IMR-90 (cell line): ENCODE measurements around the gene KIRREL2. TPM values are rescaled to one million over a fixed set of nuclear protein-coding genes. Genes with fewer than 3 reads are reported as not detected.

Experiments used
- ATAC-seq: fragments of 200-7000 bp; cut with Tn5 transposase; 2 replicates; pipeline ENCODE4 v1.9.1; 2020; ENCODE audit warnings: low read depth, mild to moderate bottlenecking, moderate library complexity
- BruUV-seq: library from RNA; stranded (reverse); fragments of 400-500 nt; replicated peaks from 2 replicates; lab custom pipeline; 2021; lab: Mats Ljungman, UMichigan
- CTCF ChIA-PET: fragments of 300-600 bp; formaldehyde crosslinking; extraction: SDS; loops from one replicate; lab custom pipeline; 2021; ENCODE audit warnings: antibody characterized with exemption; lab: Yijun Ruan, JAX
- POLR2A ChIA-PET: fragments of 300-600 bp; sonication (Branson Sonifier 250); formaldehyde crosslinking; loops from one replicate; lab custom pipeline; 2022; ENCODE audit warnings: antibody characterized with exemption; ENCODE audit not compliant: unreplicated experiment; lab: Charles Lee
- DNase-seq: peaks from one replicate; pipeline ENCODE4 v3.0.0; 2013
- H2AFZ ChIP-seq: replicated peaks from 2 replicates; pipeline ENCODE3; 2013; ENCODE audit warnings: low read length, mild to moderate bottlenecking; ENCODE audit not compliant: poor library complexity
- H2AK5ac ChIP-seq: 2 replicates; pipeline ENCODE4 v1.6.1; 2013; ENCODE audit warnings: low read depth, low read length, inconsistent platforms
- H2AK9ac ChIP-seq: replicated peaks from 2 replicates; pipeline ENCODE3; 2013; ENCODE audit warnings: mild to moderate bottlenecking, low read depth, low read length, moderate library complexity; ENCODE audit not compliant: poor library complexity
- H2BK120ac ChIP-seq: 2 replicates; pipeline ENCODE4 v1.6.1; 2013; ENCODE audit warnings: low read depth, low read length, inconsistent platforms
- H2BK15ac ChIP-seq: 3 replicates; pipeline ENCODE4 v1.6.1; 2013; ENCODE audit warnings: low read depth, low read length, inconsistent platforms
- H2BK20ac ChIP-seq: 2 replicates; pipeline ENCODE4 v1.6.1; 2013; ENCODE audit warnings: low read depth, mild to moderate bottlenecking, inconsistent platforms, low read length, moderate library complexity
- H2BK5ac ChIP-seq: 2 replicates; pipeline ENCODE4 v1.6.1; 2013; ENCODE audit warnings: mild to moderate bottlenecking, low read depth, low read length, inconsistent platforms; ENCODE audit not compliant: poor library complexity, severe bottlenecking
- H3K14ac ChIP-seq: replicated peaks from 2 replicates; pipeline ENCODE4 v1.6.1; 2013; ENCODE audit warnings: low read depth, low read length, inconsistent platforms
- H3K18ac ChIP-seq: 2 replicates; pipeline ENCODE4 v1.6.1; 2013; ENCODE audit warnings: low read depth, low read length, control low read depth
- H3K23ac ChIP-seq: 2 replicates; pipeline ENCODE4 v1.6.1; 2013; ENCODE audit warnings: low read depth, low read length, inconsistent platforms
- H3K27ac ChIP-seq: 2 replicates; pipeline ENCODE4 v1.5.1; 2013; ENCODE audit warnings: mild to moderate bottlenecking, control low read depth, low read length; ENCODE audit not compliant: insufficient read depth
- H3K27me3 ChIP-seq: 2 replicates; pipeline ENCODE4 v1.6.1; 2013; ENCODE audit warnings: low read length; ENCODE audit not compliant: control insufficient read depth, insufficient read depth
- H3K36me3 ChIP-seq: 2 replicates; pipeline ENCODE4 v1.6.1; 2013; ENCODE audit warnings: low read length, mixed read lengths; ENCODE audit not compliant: control insufficient read depth, insufficient read depth
- H3K4ac ChIP-seq: 2 replicates; pipeline ENCODE4 v1.6.1; 2013; ENCODE audit warnings: low read depth, low read length, inconsistent platforms
- H3K4me1 ChIP-seq: 2 replicates; pipeline ENCODE4 v1.6.1; 2013; ENCODE audit warnings: low read length, mixed read lengths; ENCODE audit not compliant: control insufficient read depth, insufficient read depth
- H3K4me2 ChIP-seq: 2 replicates; pipeline ENCODE4 v1.6.1; 2013; ENCODE audit warnings: low read depth, mild to moderate bottlenecking, control low read depth, low read length, moderate library complexity
- H3K4me3 ChIP-seq: 2 replicates; pipeline ENCODE4 v1.5.1; 2013; ENCODE audit warnings: low read depth, mild to moderate bottlenecking, control low read depth, low read length, moderate library complexity; ENCODE audit not compliant: insufficient read depth
- H3K56ac ChIP-seq: 2 replicates; pipeline ENCODE4 v1.6.1; 2013; ENCODE audit warnings: low read length, inconsistent platforms; ENCODE audit not compliant: insufficient read depth; ENCODE audit errors: extremely low read depth
- H3K79me1 ChIP-seq, 2 experiments: 2 replicates each; pipeline ENCODE4 v1.6.1; 2013; ENCODE audit warnings: low read length in 2 of 2, inconsistent platforms in 1 of 2, low read depth in 1 of 2
- H3K9ac ChIP-seq: 2 replicates; pipeline ENCODE4 v1.6.1; 2013; ENCODE audit warnings: low read depth, low read length, control low read depth
- H3K9me1 ChIP-seq: 2 replicates; pipeline ENCODE4 v1.6.1; 2013; ENCODE audit warnings: low read length, inconsistent platforms; ENCODE audit not compliant: insufficient read depth
- H3K9me3 ChIP-seq: 2 replicates; pipeline ENCODE4 v1.6.1; 2013; ENCODE audit warnings: low read length; ENCODE audit not compliant: control insufficient read depth, insufficient read depth
- H4K20me1 ChIP-seq: 2 replicates; pipeline ENCODE4 v1.6.1; 2013; ENCODE audit warnings: low read length, inconsistent platforms; ENCODE audit not compliant: insufficient read depth
- H4K5ac ChIP-seq: 2 replicates; pipeline ENCODE4 v1.6.1; 2013; ENCODE audit warnings: mild to moderate bottlenecking, low read depth, low read length, control low read depth
- H4K8ac ChIP-seq, 2 experiments: 2 replicates each; pipeline ENCODE4 v1.6.1; 2013; ENCODE audit warnings: low read depth in 2 of 2, low read length in 2 of 2, control low read depth in 1 of 2, inconsistent platforms in 1 of 2
- H4K91ac ChIP-seq: 2 replicates; pipeline ENCODE4 v1.6.1; 2013; ENCODE audit warnings: low read depth, low read length, inconsistent platforms; ENCODE audit not compliant: insufficient read depth
- BHLHE40 ChIP-seq: fragments of 150-350 bp; IDR thresholded peaks from 2 replicates; pipeline ENCODE4 v1.6.1; 2016; ENCODE audit warnings: mild to moderate bottlenecking, low read depth, low read length
- CEBPB ChIP-seq: IDR thresholded peaks from 2 replicates; pipeline ENCODE4 v1.6.1; 2012; ENCODE audit warnings: low read depth, low read length, improper control_type of control experiment
- CHD1 ChIP-seq: IDR thresholded peaks from 2 replicates; pipeline ENCODE4 v1.6.1; 2012; ENCODE audit warnings: low read depth, low read length, improper control_type of control experiment
- CTCF ChIP-seq: conservative IDR thresholded peaks from 2 replicates; pipeline ENCODE4 v1.5.1; 2012; ENCODE audit warnings: mild to moderate bottlenecking, low read depth, low read length, improper control_type of control experiment
- ELK1 ChIP-seq: fragments of 150-350 bp; IDR thresholded peaks from 2 replicates; pipeline ENCODE4 v1.6.1; 2016; ENCODE audit warnings: low read depth, mild to moderate bottlenecking, low read length, moderate library complexity, borderline replicate concordance
- FOS ChIP-seq: fragments of 150-350 bp; IDR thresholded peaks from 2 replicates; pipeline ENCODE4 v1.6.1; 2016; ENCODE audit warnings: low read depth, low read length
- MAFK ChIP-seq: IDR thresholded peaks from 2 replicates; pipeline ENCODE4 v1.6.1; 2012; ENCODE audit warnings: low read depth, low read length, improper control_type of control experiment
- MAZ ChIP-seq: IDR thresholded peaks from 2 replicates; pipeline ENCODE4 v1.6.1; 2012; ENCODE audit warnings: low read depth, mild to moderate bottlenecking, low read length, improper control_type of control experiment, moderate library complexity, borderline replicate concordance
- MXI1 ChIP-seq: IDR thresholded peaks from 2 replicates; pipeline ENCODE4 v1.6.1; 2012; ENCODE audit warnings: low read depth, mild to moderate bottlenecking, low read length, moderate library complexity, borderline replicate concordance
- NFE2L2 ChIP-seq: fragments of 150-350 bp; IDR thresholded peaks from 2 replicates; pipeline ENCODE4 v1.6.1; 2016; ENCODE audit warnings: low read depth, mild to moderate bottlenecking, low read length
- POLR2A ChIP-seq: IDR thresholded peaks from 2 replicates; pipeline ENCODE4 v1.6.1; 2012; ENCODE audit warnings: mild to moderate bottlenecking, low read depth, low read length
- RAD21 ChIP-seq: IDR thresholded peaks from 2 replicates; pipeline ENCODE4 v1.6.1; 2012; ENCODE audit warnings: low read length, improper control_type of control experiment
- RCOR1 ChIP-seq: IDR thresholded peaks from 2 replicates; pipeline ENCODE4 v1.6.1; 2012; ENCODE audit warnings: mild to moderate bottlenecking, low read length, improper control_type of control experiment; ENCODE audit not compliant: insufficient replicate concordance
- SMC3 ChIP-seq: fragments of 150-350 bp; IDR thresholded peaks from 2 replicates; pipeline ENCODE4 v1.6.1; 2016; ENCODE audit warnings: low read depth, mild to moderate bottlenecking, antibody characterized with exemption, low read length, moderate library complexity
- USF2 ChIP-seq: fragments of 150-350 bp; IDR thresholded peaks from 2 replicates; pipeline ENCODE4 v1.6.1; 2017; ENCODE audit warnings: mild to moderate bottlenecking, antibody characterized with exemption, low read length, low read depth
- WGBS, 2 experiments: methylation state at CpG; one replicate each; pipeline versions ENCODE4 v1.1.5 to v1.1.7; 2013; ENCODE audit warnings: missing lambda C conversion rate in 2 of 2; ENCODE audit not compliant: insufficient read length in 1 of 2; ENCODE audit errors: extremely low coverage in 2 of 2; 5-methylcytosine and 5-hydroxymethylcytosine counted together
- dilution Hi-C: fragments of 300-500 bp; cut with HindIII; formaldehyde crosslinking; loops from one replicate; pipeline ENCODE4 v1.14.3; 2018; ENCODE audit warnings: low sequenced_read_pairs; ENCODE audit not compliant: unreplicated experiment
- in situ Hi-C: fragments of 300-500 bp; cut with MboI; formaldehyde crosslinking; loops from 3 replicates; pipeline ENCODE4 v1.14.3; 2019; ENCODE audit warnings: low sequenced_read_pairs, inconsistent platforms, mixed read lengths
- intact Hi-C: fragments of 100-400 bp; cut with micrococcal nuclease; formaldehyde crosslinking; loops from 2 replicates; pipeline ENCODE4 v1.10.0; 2022
- polyA plus RNA-seq, 3 experiments: library from polyadenylated mRNA; depleted of rRNA; stranded (reverse); fragments of >200 nt; gene quantifications; 2 replicates each; pipeline ENCODE4 v1.2.3, GENCODE V29; 2012; ENCODE audit warnings: low replicate concordance in 1 of 3
- total RNA-seq: library from RNA; depleted of rRNA; stranded (reverse); fragments of >200 nt; gene quantifications from 2 replicates; pipeline ENCODE4 v1.2.3, GENCODE V29; 2012

The KIRREL2 gene
- total and polyA plus RNA-seq, 2 of the 4 experiments (the other 2 are of a cell fraction): not detected

- peak overlapping the region; percentile 32 for H3K4me3 ChIP-seq
- H3K4me1 ChIP-seq: peaks cover 4% of the 10 kb centered on the region
- no peak overlapping the region for H2AK9ac ChIP-seq
- ATAC-seq (no peak), DNase-seq (no peak)
- no CpG with 5 or more reads among the region's 15 CpGs for WGBS, 2 experiments
- H4K20me1 ChIP-seq: no peaks in the 10 kb centered on the region
- H3K4ac ChIP-seq: no peak overlapping the region
- CTCF ChIA-PET: no interaction called here
- no peak overlapping the region for H4K91ac ChIP-seq
- no peak overlapping the region for H3K27ac ChIP-seq
- H3K14ac ChIP-seq: no peak overlapping the region
- H3K9me1 ChIP-seq: peaks cover 2% of the 10 kb centered on the region
- no peak overlapping the region for H2AK5ac ChIP-seq
- H3K9me3 ChIP-seq: no peaks in the 10 kb centered on the region
- no peaks in the 10 kb centered on the region for H3K36me3 ChIP-seq
- POLR2A ChIA-PET: no interaction called here
- H3K18ac ChIP-seq: no peak overlapping the region
- no peak for TF ChIP-seq MXI1
- no peak for TF ChIP-seq CHD1
- TF ChIP-seq CTCF: no peak
- no peak for TF ChIP-seq NFE2L2
- no peak for TF ChIP-seq RCOR1
- no peak for TF ChIP-seq BHLHE40
- TF ChIP-seq FOS: no peak
- no peak for TF ChIP-seq MAFK
- TF ChIP-seq SMC3: no peak
- TF ChIP-seq RAD21: no peak
- TF ChIP-seq MAZ: no peak
- no peak for TF ChIP-seq ELK1
- TF ChIP-seq USF2: no peak
- no peak for TF ChIP-seq POLR2A
- TF ChIP-seq CEBPB: no peak
- H2BK5ac ChIP-seq: no peak overlapping the region
- dilution Hi-C loops: no loop called here
- no TSS peak for BruUV-seq
- H4K8ac ChIP-seq: no peak overlapping the region
- no peak overlapping the region for H2BK15ac ChIP-seq
- H3K23ac ChIP-seq: no peak overlapping the region
- intact Hi-C loops: no loop called here
- H3K4me2 ChIP-seq: peak overlapping the region; percentile 45
- no peak overlapping the region for H2BK120ac ChIP-seq
- no peak overlapping the region for H3K9ac ChIP-seq
- H4K5ac ChIP-seq: no peak overlapping the region
- peaks cover 17% of the 10 kb centered on the region for H3K27me3 ChIP-seq
- peak overlapping the region; percentile 88 for H2AFZ ChIP-seq
- no peak overlapping the region for H2BK20ac ChIP-seq
- no peak overlapping the region for H3K56ac ChIP-seq
- H3K79me1 ChIP-seq: no peaks in the 10 kb centered on the region
- in situ Hi-C loops: no loop called here
These were observed 12.2 kb downstream of the KIRREL2 start for GRCh38 chr19:35868823-35869326.
